Neural cell (in vitro differentiated cells): ENCODE measurements around the gene TEX47.

Source experiments
- CTCF ChIP-seq: fragments of 450-650 bp; IDR thresholded peaks from 2 replicates; pipeline ENCODE4 v1.5.1; 2014; ENCODE audit warnings: antibody characterized with exemption, mild to moderate bottlenecking, moderate library complexity; ENCODE audit not compliant: poor library complexity, severe bottlenecking
- EZH2 ChIP-seq: fragments of 200-600, 300-800 bp; shearing (Covaris generic), sonication (generic); IDR thresholded peaks from 2 replicates; pipeline ENCODE4 v1.6.1; 2014; ENCODE audit warnings: antibody characterized with exemption, low read length, borderline replicate concordance, mild to moderate bottlenecking; ENCODE audit not compliant: insufficient read depth, poor library complexity, severe bottlenecking
- RAD21 ChIP-seq: fragments of 450-650 bp; conservative IDR thresholded peaks from 2 replicates; pipeline ENCODE4 v1.6.1; 2014; ENCODE audit warnings: antibody characterized with exemption, mild to moderate bottlenecking, moderate library complexity

DNA sequence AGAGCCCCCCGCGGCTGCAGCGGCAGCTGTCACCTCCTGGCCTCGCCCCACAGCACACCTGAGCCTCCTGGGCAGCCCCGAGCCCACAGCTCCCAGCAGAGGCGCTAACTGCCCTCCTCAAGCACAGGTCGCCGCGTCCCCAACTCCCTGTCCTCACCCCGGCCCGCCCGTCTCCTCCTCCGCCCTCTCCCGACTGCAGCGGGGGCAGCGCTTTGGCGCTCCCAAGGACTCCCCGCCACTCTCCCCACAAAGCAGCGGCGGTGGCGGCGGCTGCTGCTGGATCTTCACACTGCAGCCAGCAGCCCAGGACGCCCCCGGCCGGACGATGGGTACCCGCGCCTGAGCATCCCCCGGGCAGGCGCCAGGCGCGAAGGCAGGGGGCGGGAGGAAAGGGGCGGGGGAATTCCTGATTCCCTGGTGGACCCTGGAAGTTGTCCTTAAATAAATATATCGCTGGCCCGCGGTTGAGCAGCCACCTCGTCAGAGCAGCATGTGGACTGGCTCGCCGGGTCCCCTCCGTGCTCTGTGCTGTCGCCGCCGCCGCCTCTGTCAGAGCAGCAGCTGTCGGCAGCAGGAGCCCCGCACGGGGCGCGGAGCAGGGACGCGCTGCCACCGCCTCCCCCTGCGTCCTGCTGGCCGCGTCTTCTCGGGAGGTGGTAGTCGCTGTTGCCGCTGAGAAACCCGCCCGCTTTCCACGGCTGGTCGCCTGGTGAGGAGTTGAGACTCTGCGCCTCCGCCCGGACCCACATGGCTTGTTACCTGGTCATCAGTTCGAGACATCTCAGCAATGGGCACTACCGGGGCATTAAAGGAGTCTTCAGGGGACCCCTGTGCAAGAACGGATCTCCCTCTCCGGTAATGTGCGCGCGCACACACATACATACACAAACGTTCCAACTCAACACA, 36.1 kb downstream of the TEX47 start, which contains the start of gene ZNF804B:
- peak; percentile 6 for TF ChIP-seq RAD21
- no peak for TF ChIP-seq CTCF
- no peak for TF ChIP-seq EZH2
